Glomerular endothelial cell (primary cell): ENCODE measurements around the gene TACC2. TPM values are rescaled to one million over a fixed set of nuclear protein-coding genes. Genes with fewer than 3 reads are reported as not detected.
"Not testable (repeated sequence)": the region's sequence is repeated elsewhere in the genome, so short reads cannot be mapped to it uniquely, and the experiment has no call there.

ENCODE experiments used
- DNase-seq: peaks from one replicate; pipeline ENCODE4 v3.0.0-alpha.2; 2011; ENCODE audit warnings: low read depth, low spot score; ENCODE audit errors: extremely low read depth
- total RNA-seq: library from RNA; depleted of rRNA; stranded (reverse); fragments of >200 nt; gene quantifications from 2 replicates; pipeline ENCODE4 v1.2.3, GENCODE V29; 2015

The TACC2 gene
- total RNA-seq, 1 donor from 2014 or later: 39.6 TPM

DNA sequence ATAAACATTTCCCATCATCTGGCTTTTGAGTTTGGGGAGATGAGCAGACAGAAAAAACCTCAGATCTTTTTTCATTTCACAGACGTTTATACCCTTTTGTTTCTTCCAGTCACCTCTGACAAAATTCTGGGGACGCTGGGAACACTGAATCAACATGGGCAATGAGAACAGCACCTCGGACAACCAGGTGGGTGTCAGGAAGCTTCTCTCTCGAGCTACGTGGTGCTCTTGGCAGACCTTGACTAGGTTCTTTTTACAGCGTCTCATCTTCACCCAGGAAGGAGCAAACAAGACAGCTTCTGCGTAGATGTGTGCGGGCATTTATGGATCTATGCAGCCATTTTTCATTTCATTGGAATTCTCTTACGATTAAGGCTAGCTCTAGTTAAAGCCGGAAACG lies 32.9 kb downstream of the TACC2 start:
- no peak for DNase-seq

DNA sequence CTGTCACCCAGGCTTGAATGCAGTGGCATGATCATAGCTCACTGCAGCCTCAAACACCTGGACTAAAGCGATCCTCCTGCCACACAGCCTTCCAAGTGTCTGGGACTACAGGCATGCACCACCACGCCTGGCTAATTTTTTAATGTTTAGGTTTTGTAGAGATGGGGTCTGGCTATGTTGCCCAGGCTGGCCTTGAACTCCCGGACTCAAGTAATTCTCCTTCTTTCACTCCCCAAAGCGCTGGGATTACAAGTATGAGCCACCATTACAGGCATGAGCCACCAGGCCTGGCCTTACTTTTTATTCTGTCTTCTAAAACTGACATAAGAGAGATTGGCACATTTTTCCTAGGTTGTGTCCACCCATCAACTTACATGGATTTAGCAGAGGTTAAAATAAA lies 33.3 kb downstream of the TACC2 start:
- DNase-seq: no peak

- not testable (repeated sequence) for DNase-seq
These were observed 34.3 kb downstream of the TACC2 start for GRCh38 chr10:122023257-122023656.

DNA sequence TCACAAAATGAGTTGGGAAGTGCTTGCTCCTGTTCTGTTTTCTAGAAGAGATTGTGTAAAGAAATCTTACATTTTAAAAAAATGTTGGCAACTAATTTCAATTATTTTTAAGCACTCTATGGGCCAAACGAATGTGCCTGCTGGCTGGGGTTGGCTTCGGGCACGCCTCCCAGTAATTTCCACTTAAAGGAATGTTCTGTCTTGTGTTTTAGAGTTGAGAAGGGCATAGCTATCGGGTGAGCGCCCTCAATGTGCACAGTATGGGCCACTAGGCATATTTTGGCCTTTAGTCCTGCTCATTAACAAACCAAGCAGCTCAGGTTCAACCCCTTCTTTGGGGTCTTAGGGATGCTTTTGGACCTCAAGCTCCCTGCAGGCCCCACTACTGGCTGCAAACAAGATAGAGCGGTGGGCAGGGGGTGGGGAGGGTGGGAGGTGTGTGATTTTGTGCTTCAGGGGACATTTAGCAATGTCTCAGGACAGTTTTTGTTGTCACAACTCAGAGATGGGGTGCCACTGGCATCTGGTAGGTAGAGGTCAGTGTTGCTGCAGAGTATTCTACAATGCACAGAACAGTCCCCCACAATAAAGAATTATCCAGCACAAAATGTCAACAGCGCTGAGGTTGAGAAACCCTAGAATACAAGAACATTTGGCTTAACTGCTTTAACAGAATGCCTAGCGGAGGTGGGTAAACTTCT lies 40.7 kb downstream of the TACC2 start:
- DNase-seq: no peak

DNA sequence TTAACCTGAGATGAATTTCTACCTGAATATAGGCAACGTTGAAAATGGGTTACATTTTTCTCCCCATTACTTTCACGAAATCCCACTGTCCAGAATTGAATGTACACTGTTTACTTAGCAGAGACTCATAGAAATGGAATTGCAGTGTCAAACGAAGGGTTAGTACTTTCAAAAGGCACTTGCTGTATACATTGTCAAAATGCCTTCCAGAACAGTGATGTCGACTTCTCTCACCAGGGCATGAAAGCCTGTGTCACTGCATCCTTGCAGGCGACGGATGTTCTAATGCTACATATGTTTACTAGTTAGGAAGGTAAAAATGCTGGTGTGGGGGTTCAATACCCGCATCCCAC lies 41.2 kb downstream of the TACC2 start:
- DNase-seq: no peak

GRCh38 chr10:122033224-122033926 lies 44.4 kb downstream of the TACC2 start:
- no peak for DNase-seq

GRCh38 chr10:122034149-122034756 lies 45.3 kb downstream of the TACC2 start:
- DNase-seq: no peak

DNA sequence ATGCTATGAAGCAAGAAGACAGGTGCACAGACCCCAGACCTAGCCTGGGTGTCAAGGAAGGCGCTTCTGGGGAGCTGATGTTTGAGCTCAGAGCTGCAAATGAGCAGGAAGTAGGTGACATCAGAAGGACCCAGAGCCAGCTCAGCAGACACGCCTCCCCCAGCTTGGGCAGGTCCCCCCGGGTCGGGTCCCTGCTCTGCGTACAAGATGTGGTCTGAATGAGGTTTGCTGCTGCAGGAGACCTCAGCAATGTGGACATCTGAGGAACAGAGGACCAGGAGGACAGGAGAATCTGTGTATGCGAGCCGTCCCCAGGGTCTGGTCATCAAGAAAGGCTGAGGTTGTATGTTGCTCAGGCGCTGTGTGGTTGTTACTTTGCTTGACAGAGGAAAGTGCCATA lies 51.8 kb downstream of the TACC2 start:
- no peak for DNase-seq

DNA sequence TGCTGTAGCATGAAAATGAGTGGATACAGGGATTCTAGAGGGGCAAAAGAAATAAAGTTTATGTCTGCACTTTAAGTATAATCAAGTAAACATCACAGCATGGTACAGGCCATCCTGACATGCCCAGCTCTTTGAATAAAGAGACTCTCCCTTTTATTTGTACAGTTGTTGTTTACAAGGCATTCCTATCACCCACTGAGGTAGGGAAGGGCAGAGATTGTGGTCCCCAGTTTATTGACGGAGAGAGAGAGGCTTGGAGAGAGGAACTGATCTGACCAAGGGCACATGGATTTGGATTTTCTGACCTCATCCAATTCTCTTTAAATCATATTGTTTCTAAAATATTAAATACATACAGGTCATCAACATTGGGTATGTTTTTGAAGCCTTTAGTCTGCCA lies 53.9 kb downstream of the TACC2 start:
- DNase-seq: no peak

GRCh38 chr10:122044045-122044661 lies 55.2 kb downstream of the TACC2 start:
- no peak for DNase-seq

- DNase-seq: no peak
These were observed 55.8 kb downstream of the TACC2 start for GRCh38 chr10:122044713-122045112.

GRCh38 chr10:122045212-122045611 lies 56.2 kb downstream of the TACC2 start:
- no peak for DNase-seq

DNA sequence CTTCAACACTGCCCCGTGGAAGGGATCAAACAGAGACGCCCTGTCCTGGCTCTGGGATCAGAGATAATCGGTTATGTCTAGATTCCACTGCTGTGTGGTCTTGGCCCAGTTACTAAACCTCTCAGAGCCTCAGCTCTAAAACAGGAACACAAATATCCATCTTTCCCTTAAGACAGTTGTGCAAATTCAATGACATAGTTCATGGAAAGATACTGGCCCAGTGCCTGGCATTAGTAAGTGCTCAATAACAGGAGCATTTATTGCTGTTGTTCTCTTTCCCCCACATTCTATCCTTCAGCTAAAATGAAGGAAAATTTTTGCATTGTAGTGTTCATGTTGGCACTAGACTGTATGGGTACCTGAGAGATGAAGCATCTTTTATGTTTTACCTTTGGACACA lies 58.6 kb downstream of the TACC2 start:
- DNase-seq: no peak

GRCh38 chr10:122049076-122049475 lies 60.1 kb downstream of the TACC2 start:
- DNase-seq: no peak

DNA sequence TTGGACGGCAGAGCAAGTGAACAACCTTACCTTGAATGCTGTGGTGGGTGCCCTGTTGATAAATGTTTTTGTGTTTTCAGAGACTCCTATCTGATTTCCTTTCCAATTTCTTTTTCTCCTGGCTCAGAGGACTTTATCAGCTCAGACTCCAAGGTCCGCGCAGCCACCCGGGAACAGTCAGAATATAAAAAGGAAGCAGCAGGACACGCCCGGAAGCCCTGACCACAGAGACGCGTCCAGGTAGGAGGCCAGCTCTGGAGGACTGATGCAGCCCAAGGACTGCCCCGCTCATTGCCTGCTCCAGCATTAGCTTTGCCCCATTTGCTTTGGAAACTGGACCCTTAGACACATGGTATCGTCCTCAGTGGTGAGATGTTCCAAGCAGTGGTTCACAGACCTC lies 61.3 kb downstream of the TACC2 start:
- DNase-seq: no peak

- no peak for DNase-seq
These were observed 61.8 kb downstream of the TACC2 start for GRCh38 chr10:122050811-122051210.

DNA sequence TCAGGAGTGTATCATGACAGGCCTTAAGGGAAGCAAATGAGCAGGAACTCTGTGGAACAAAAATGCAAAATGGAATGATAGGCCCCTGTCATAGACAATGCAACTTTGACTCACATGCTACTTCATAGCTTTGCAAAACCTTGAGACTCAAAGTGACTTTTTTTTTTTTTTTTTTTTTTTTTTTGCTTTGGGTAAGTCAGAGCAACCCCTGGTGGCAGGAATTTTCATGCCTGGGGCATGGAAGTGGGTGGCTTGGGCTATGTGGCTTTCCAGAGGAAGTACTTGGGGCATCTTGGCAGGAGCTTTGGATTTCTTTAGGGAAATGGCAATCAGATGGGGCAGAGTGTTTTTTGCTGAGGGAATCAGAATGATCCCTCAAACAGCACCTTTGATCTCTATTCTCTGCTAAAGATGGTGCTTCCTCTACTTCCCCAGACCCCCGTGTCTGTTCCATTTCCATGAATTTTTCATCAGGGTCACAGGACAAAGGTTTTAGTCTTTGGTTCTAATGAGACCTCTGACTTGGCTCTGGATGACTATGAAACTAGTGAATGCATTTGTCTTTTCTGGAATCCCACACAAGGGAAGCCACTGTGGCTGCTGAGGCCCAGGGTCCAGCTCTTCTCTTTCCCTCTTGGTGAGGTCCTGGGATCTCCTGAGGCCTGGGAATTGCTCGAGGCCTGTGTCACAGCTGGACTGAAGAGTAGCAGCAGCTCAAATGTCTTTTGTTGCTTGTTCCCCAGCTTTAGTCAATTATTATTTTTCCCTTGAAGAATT lies 62.8 kb downstream of the TACC2 start:
- no peak for DNase-seq

- no peak for DNase-seq
These were observed 63.7 kb downstream of the TACC2 start for GRCh38 chr10:122052701-122053100.

DNA sequence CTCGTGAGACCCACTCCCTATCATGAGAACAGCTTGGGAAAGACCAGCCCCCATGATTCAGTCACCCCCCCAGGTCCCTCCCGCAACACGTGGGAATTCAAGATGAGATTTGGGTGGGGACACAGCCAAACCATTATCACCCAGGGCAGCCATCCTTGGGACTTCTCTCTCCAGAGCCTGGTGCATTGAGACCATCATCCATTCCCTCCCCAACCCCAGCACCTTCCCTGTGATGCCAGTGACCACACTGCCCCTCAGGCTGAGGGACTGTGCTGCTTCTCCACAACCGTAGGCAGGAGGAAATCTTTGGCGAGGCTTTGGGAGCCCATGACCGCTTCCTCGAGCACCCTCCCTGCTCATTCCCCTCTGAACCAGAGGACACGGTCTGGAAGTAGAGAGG lies 64.4 kb downstream of the TACC2 start:
- DNase-seq: no peak

- no peak for DNase-seq
These were observed 65.4 kb downstream of the TACC2 start for GRCh38 chr10:122054048-122055025.
